SIG-M5 treated with dmso at 0.1 percent for 504 hours (cell line): ENCODE measurements around the gene FAM120A.
A peak's percentile ranks its signal among the peaks of the same experiment; 100 is the strongest.

Experiments used
- DNase-seq: peaks from one replicate; lab custom pipeline; 2025; ENCODE audit not compliant: unreplicated experiment; lab: John Stamatoyannopoulos, UW

The FAM120A gene

GRCh38 chr9:93467462-93467861 is 16.0 kb downstream of the FAM120A start:
- DNase-seq = no peak

GRCh38 chr9:93468763-93469456 is 17.4 kb downstream of the FAM120A start:
- no peak for DNase-seq

DNA sequence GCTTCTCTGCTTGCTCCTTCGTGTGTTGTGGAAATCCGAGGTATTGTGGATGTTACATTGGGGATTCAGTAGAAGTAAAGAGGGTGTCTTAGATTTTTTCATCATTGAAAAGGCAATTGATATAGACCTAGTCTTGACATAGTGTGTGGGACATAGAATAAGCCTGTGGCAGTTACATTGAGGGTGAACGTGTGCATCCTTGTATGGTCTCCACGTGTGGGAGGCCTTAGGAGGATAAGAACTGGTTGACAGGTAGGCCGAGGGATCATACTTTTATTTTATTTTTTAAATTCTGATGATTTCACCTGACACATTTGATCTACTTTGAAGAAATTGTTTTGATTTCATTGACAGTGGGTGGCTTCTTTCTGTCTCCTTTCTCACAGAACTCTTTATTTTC is 18.9 kb downstream of the FAM120A start:
- DNase-seq = no peak

GRCh38 chr9:93471124-93471523 is 19.6 kb downstream of the FAM120A start:
- peak; percentile 3 for DNase-seq

GRCh38 chr9:93473411-93473810 is 21.9 kb downstream of the FAM120A start:
- no peak for DNase-seq

- DNase-seq = no peak
Measured at GRCh38 chr9:93475108-93475507, 23.6 kb downstream of the FAM120A start.

DNA sequence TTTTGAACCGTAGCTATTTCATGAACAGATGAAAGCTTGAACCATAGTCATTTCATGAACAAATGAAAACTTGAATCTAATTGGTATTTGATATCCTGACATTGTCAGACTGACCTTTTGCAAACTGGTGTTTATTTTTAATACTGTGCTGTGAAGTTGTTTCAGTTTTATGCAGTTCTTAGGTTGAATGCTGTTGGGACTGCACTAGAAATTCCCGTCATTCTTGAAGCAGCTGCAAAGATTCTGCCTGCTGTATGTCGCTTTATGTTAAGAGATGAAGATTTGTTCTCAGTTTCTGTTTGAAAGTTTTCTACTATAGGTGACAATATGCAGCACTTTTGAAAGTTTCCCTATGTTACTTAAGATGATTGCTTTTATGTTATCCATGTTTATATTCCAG is 24.4 kb downstream of the FAM120A start:
- no peak for DNase-seq

- DNase-seq = no peak
Measured at GRCh38 chr9:93476924-93477323, 25.4 kb downstream of the FAM120A start.

GRCh38 chr9:93477397-93477796 is 25.9 kb downstream of the FAM120A start:
- DNase-seq = no peak

DNA sequence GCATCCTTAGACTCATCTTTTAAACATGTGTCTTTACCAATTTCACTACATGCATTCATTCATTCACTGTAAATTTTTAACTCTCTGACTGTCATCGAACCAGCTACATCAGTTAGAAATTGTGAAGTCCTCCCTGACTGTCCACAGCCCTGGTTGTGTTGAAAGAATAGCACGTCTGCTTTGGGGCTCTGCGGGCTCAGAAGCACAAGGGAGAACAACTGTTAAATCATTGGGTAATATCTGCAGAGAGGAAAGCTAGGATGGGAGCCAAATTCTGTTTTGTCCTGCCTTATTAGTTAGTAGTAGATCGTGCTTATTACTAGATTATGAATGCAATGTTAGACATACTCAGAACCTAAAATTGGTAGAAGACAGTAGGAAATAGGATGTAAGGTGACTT is 28.2 kb downstream of the FAM120A start:
- DNase-seq = no peak

GRCh38 chr9:93480262-93480661 is 28.8 kb downstream of the FAM120A start:
- no peak for DNase-seq

DNA sequence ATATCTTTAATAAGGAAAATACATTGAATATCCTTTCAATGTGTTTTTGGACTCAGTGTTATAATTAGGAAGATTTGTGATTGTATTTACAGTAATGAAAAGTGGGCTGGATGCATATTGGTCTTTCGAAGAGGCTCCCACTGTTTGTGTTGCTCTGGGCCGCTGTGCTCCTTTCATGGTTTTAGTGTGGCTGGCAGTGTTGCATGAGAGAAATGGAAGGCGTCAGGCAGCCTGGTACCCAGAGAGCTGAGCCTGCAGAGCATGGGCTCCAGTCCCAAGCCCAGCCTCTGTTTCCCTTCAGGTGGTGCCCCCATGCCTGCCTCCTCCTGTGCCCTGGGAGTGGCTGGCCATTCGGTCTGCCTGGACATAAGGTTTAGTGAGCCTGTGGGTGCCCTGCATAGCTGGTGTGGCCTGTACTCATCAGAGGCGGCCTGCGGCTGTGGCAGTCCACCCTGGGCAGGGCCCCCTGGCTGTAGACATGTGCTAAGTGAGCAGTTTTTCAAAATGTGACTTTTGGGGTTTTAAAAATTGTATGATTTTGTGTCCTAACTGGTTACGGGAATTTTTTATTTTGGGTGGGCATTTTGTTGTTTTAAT is 29.3 kb downstream of the FAM120A start:
- no peak for DNase-seq

DNA sequence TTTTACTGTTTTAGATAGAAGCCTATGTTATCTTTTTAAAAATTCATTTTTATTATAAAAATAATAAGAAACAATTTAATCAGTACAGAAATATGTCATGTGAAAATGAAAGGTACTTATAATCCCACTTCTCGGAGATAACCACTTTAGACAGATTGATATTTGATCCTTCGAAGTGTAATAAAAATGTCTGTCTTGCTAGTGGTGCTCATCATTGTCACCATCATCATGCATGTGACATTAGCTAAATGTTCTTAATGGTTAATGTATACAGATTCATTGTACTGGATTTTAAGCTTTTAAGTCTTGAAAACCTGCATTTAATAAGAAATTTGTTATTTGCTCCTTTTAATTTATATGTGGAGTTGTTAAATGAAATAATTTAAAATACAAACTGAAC is 32.0 kb downstream of the FAM120A start:
- DNase-seq = no peak

- no peak for DNase-seq
Measured at GRCh38 chr9:93486268-93486667, 34.8 kb downstream of the FAM120A start.

GRCh38 chr9:93488244-93488643 is 36.8 kb downstream of the FAM120A start:
- DNase-seq = no peak

DNA sequence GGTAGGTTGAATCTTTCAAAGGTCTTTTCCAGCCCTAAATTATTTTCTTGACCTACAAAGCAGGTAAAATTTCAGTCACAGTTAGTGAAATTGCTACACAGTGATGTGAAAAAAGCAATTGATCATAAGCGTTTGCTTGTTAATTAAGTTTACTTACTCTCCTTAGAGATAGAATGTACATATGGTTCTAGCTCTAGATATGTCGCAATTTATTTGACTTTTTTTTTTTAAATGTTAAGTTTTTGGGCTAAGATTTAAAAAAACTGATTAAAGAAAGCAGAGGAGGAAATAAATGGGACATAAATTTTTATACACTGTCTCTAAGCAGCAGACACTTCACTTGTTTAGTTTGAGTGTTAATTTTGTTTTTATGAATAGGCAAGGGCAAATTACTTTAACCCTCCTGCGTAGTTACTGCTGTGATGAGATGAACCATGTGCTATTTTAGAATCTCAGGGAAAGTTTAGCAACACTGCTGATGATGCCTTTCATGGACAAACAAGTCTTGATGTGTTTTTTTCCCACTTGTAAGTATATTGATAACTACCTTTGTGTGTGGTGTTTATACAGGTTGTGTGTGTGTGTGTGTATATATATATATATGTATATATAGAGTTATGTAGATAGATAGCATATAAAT is 40.2 kb downstream of the FAM120A start:
- DNase-seq = no peak

DNA sequence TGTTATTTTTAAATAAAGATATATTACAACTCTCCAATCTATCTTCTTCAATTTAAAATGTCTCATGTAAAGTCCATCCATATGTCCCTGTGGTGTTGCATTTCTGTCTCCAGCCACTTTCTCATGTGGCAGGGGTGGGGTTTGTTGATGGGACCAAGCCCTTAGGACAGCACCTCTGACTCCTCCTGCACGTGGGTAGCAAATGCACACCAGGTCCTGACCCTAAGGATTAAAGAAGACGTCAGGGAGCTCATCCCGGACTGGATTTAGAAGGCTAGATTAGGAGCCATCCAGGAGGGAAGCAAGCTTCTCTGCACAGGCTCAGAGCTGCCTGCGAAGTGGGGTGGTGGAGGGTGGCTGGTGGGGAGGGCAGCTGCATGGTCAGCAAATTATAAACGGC is 40.8 kb downstream of the FAM120A start:
- DNase-seq = no peak

DNA sequence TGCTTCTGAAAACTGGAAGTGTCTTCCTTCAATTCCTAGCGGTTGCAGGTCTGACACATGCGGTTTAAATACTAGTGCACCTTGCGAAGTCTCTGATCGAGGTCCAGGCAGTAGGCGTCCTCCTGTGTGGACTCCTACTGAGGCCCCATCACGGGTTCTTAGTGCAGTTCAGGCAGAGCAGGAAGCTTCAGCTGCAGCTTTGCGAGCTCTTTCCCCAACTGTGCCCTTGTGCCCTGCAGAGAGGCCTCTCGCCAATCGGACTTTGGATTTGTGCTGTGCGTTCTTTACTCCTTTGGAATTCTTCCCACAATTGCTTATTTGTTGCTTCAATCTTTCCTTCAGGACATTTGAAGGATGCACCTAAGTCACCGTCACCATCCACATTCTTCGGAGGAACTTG is 42.5 kb downstream of the FAM120A start:
- no peak for DNase-seq

DNA sequence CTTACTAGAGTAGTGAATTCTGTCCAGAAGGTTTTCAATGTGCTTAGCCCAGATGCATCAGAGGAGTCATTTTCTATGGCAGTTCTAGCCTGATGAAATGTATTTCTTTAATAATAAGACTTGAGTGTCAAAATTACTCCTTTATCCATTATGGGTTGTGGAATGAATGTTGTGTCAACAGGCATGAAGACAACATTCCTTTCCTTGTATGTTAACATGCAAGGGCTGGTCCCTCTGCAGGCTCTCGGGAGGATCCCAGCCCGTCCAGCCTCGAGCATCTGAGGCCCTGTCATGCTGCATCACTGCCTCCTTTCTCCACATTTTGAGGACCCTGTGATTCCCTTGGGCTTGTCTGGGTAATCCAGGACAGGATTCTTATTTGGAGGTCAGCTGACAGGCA is 44.8 kb downstream of the FAM120A start:
- no peak for DNase-seq

DNA sequence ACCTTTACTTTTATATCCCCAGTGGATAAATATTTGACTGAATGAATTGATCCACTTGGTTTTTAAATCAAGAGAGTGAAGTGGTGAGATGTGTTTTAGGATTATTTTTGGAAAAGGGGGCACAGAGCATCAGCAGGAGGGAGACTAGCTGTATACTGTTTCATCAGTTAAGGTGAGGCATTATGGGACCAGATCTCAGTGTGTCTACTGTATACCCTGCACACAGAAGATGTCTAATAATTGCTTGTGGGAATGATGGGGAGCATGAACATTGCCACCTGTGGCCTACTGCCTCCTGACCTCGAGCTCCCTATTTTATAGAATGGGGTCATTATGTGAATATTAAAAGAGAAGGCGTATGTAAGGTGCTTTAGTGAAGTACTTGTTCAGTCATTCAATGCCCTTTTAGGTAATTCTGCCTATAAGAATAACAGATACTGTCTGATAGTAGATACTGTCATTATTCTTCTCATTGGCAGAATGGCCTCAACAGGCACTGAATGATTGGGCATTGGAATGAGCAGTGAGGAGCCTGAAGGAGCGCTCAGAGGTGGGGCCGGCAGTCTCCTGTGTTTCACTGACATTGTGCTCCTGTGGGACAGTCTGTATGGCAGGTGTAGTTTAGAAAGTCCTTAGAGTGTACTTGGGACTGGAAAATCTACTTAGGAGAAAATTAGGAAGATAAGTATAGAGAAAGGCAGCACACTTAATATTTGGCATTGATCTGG is 49.2 kb downstream of the FAM120A start:
- no peak for DNase-seq

DNA sequence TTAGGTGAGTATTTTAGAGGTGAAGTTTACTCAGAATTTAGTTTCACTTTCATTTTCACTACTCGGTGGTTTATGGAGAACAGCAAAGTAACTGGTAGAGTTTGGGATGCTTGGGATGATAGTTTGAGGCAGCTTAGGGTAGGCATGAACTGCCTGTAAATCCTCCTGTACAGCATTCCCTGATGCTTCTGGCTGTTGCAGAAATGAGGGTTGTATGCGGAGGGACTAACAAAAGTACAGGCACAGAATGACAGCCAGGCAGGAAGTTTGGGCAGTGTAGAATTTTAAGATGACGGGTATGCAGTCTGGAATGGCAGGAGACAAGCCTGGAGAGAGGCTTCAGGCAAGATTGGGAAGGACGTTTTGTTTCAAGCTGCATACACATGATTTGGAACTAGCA is 49.9 kb downstream of the FAM120A start:
- DNase-seq = no peak

- no peak for DNase-seq
Measured at GRCh38 chr9:93503381-93503780, 51.9 kb downstream of the FAM120A start.
